GM23338 (cell line): ENCODE measurements around the gene AKAP8L. TPM values are rescaled to one million over a fixed set of nuclear protein-coding genes. Genes with fewer than 3 reads are reported as not detected.

ENCODE experiments used
- ATAC-seq: fragments of 200-7000 bp; cut with Tn5 transposase; 3 replicates; pipeline ENCODE4 v1.9.1; 2020
- DNase-seq: peaks from one replicate; pipeline ENCODE4 v3.0.0-alpha.2; 2015; ENCODE audit warnings: low spot score
- H2AFZ ChIP-seq: fragments of 200-600 bp; sonication (generic); 2 replicates; pipeline ENCODE4 v1.8.0; 2016; ENCODE audit warnings: antibody characterized with exemption, mild to moderate bottlenecking, moderate library complexity
- H3F3A ChIP-seq: fragments of 200-600 bp; sonication (generic); replicated peaks from 2 replicates; pipeline ENCODE4 v1.8.0; 2017; ENCODE audit warnings: antibody characterized with exemption, mixed run types, low read depth
- H3K27ac ChIP-seq: fragments of 200-600 bp; sonication (generic); 2 replicates; pipeline ENCODE4 v1.6.1; 2016; ENCODE audit warnings: low read depth
- H3K27me3 ChIP-seq: fragments of 200-600 bp; sonication (generic); 2 replicates; pipeline ENCODE4 v1.8.0; 2016; ENCODE audit warnings: mild to moderate bottlenecking, mixed run types, moderate library complexity; ENCODE audit not compliant: insufficient read depth
- H3K36me3 ChIP-seq: fragments of 200-600 bp; sonication (generic); 2 replicates; pipeline ENCODE4 v1.8.0; 2016; ENCODE audit warnings: mild to moderate bottlenecking; ENCODE audit not compliant: insufficient read depth
- H3K4me1 ChIP-seq: fragments of 200-600 bp; sonication (generic); 2 replicates; pipeline ENCODE4 v1.8.0; 2016; ENCODE audit warnings: mild to moderate bottlenecking, moderate library complexity; ENCODE audit not compliant: insufficient read depth
- H3K4me2 ChIP-seq: fragments of 200-600 bp; sonication (generic); 2 replicates; pipeline ENCODE4 v1.7.1; 2017; ENCODE audit warnings: mixed run types
- H3K4me3 ChIP-seq: fragments of 200-600 bp; sonication (generic); 2 replicates; pipeline ENCODE4 v1.6.1; 2016; ENCODE audit warnings: mixed run types
- H3K79me2 ChIP-seq: fragments of 200-600 bp; sonication (generic); replicated peaks from 2 replicates; pipeline ENCODE4 v1.8.0; 2017; ENCODE audit warnings: mild to moderate bottlenecking; ENCODE audit not compliant: insufficient read depth
- H3K9me2 ChIP-seq: fragments of 200-600 bp; sonication (generic); 2 replicates; pipeline ENCODE4 v1.8.0; 2017; ENCODE audit not compliant: insufficient read depth
- H4K20me1 ChIP-seq: fragments of 200-600 bp; sonication (generic); replicated peaks from 2 replicates; pipeline ENCODE4 v1.8.0; 2017; ENCODE audit warnings: mild to moderate bottlenecking; ENCODE audit not compliant: insufficient read depth
- H3K27ac Mint-ChIP-seq: 2 replicates; pipeline ENCODE4 v1.8.0; 2020; ENCODE audit warnings: inconsistent platforms, mild to moderate bottlenecking, moderate library complexity, mixed read lengths
- H3K27me3 Mint-ChIP-seq: 3 replicates; pipeline ENCODE4 v1.8.0; 2022; ENCODE audit warnings: low read depth, mild to moderate bottlenecking, moderate library complexity, mixed read lengths, inconsistent platforms; ENCODE audit not compliant: insufficient read depth, poor library complexity
- H3K36me3 Mint-ChIP-seq: 3 replicates; pipeline ENCODE4 v1.8.0; 2021; ENCODE audit warnings: low read depth, mild to moderate bottlenecking, inconsistent platforms, moderate library complexity, mixed read lengths
- H3K4me1 Mint-ChIP-seq: 3 replicates; pipeline ENCODE4 v1.8.0; 2020; ENCODE audit warnings: mild to moderate bottlenecking, inconsistent platforms, mixed read lengths
- H3K4me3 Mint-ChIP-seq: 3 replicates; pipeline ENCODE4 v1.8.0; 2021; ENCODE audit warnings: moderate library complexity, mild to moderate bottlenecking, inconsistent platforms, mixed read lengths
- H3K9me3 Mint-ChIP-seq: 3 replicates; pipeline ENCODE4 v1.8.0; 2020; ENCODE audit warnings: moderate library complexity, mild to moderate bottlenecking, inconsistent platforms, mixed read lengths
- EZH2 ChIP-seq: fragments of 200-600 bp; sonication (generic); IDR thresholded peaks from one replicate; pipeline ENCODE4 v1.8.0; 2017; ENCODE audit warnings: antibody characterized with exemption, mild to moderate bottlenecking, low read depth; ENCODE audit not compliant: unreplicated experiment
- REST ChIP-seq: IDR thresholded peaks from one replicate; pipeline ENCODE4 v1.6.1; 2018; ENCODE audit warnings: antibody characterized with exemption; ENCODE audit not compliant: unreplicated experiment
- ZNF331 ChIP-seq: fragments of 250-450 bp; sonication (Bioruptor Pico); IDR thresholded peaks from 2 replicates; pipeline ENCODE4 v1.5.0; 2020; ENCODE audit warnings: low read depth, mild to moderate bottlenecking, moderate library complexity
- ZNF462 ChIP-seq: fragments of 250-450 bp; sonication (Bioruptor Pico); IDR thresholded peaks from 2 replicates; pipeline ENCODE4 v1.5.0; 2020; ENCODE audit warnings: mild to moderate bottlenecking, moderate library complexity
- polyA plus RNA-seq: library from polyadenylated mRNA; unstranded; fragments of >200 nt; fragmentation: Nextera tagmentation; extraction: Ambion mirVana; gene quantifications from 2 replicates; pipeline ENCODE4 v1.2.1, GENCODE V29; 2016
- total RNA-seq: library from RNA; depleted of rRNA; stranded (reverse); fragments of >200 nt; shearing (Covaris generic); gene quantifications from 2 replicates; pipeline ENCODE4 v1.2.3, GENCODE V29; 2014
- TF ChIP-seq, protein P1 (sequence below), 2 experiments: fragments of 200-600 bp in 1 of 2; sonication (generic) in 1 of 2; conservative IDR thresholded peaks; 2 replicates each; pipeline versions ENCODE4 v1.5.1 to v1.6.1; 2016 to 2017; ENCODE audit warnings: antibody characterized with exemption in 2 of 2, low read depth in 2 of 2, mild to moderate bottlenecking in 2 of 2, moderate library complexity in 1 of 2

Gene AKAP8L
- total and polyA plus RNA-seq, 2 experiments from 2014 or later = 78.8 to 165 TPM

- no peaks in the 10 kb centered on the region for H3K9me2 ChIP-seq
- peaks cover 9% of the 10 kb centered on the region; the same call in 1 of the 2 replicates for H3K4me1 ChIP-seq
- peaks cover 59% of the 10 kb centered on the region for H3K79me2 ChIP-seq
- peaks cover 11% of the 10 kb centered on the region for H3K27me3 Mint-ChIP-seq
- H3F3A ChIP-seq = peaks cover 23% of the 10 kb centered on the region
- no peak for TF ChIP-seq REST
- no peak for TF ChIP-seq ZNF331 (CRISPR knock-in tag)
- TF ChIP-seq ZNF462 (CRISPR knock-in tag) = no peak
- no peak for TF ChIP-seq EZH2
- TF ChIP-seq, protein P1, sequence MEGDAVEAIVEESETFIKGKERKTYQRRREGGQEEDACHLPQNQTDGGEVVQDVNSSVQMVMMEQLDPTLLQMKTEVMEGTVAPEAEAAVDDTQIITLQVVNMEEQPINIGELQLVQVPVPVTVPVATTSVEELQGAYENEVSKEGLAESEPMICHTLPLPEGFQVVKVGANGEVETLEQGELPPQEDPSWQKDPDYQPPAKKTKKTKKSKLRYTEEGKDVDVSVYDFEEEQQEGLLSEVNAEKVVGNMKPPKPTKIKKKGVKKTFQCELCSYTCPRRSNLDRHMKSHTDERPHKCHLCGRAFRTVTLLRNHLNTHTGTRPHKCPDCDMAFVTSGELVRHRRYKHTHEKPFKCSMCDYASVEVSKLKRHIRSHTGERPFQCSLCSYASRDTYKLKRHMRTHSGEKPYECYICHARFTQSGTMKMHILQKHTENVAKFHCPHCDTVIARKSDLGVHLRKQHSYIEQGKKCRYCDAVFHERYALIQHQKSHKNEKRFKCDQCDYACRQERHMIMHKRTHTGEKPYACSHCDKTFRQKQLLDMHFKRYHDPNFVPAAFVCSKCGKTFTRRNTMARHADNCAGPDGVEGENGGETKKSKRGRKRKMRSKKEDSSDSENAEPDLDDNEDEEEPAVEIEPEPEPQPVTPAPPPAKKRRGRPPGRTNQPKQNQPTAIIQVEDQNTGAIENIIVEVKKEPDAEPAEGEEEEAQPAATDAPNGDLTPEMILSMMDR (conservative IDR thresholded peaks at IDR 0.05; ENCODE audit: low read depth in 2 of 2) = no peak
- peak overlapping the region; percentile 100; the same call in 1 of the 2 replicates for H3K27ac Mint-ChIP-seq
- peaks cover 10% of the 10 kb centered on the region; the same call in 1 of the 2 replicates for H3K36me3 ChIP-seq
- peak overlapping the region; percentile 99 for H3K4me2 ChIP-seq
- peak overlapping the region; percentile 95 for H3K4me3 Mint-ChIP-seq
- no peak overlapping the region for H3K27ac ChIP-seq
- H3K9me3 Mint-ChIP-seq = no peaks in the 10 kb centered on the region; the same call in 1 of the 3 replicates
- H3K36me3 Mint-ChIP-seq = peaks cover 35% of the 10 kb centered on the region
- ATAC-seq = no peak
- DNase-seq = no peak
- H4K20me1 ChIP-seq = peaks cover 52% of the 10 kb centered on the region
- peak overlapping the region; percentile 99 for H3K4me3 ChIP-seq
- H2AFZ ChIP-seq = no peak overlapping the region
- no peaks in the 10 kb centered on the region for H3K27me3 ChIP-seq
- peaks cover 17% of the 10 kb centered on the region for H3K4me1 Mint-ChIP-seq
Measured at GRCh38 chr19:15417699-15418098, 1.1 kb downstream of the AKAP8L start.
